NOMO-1 (cell line): ENCODE measurements around the gene GLMP.
A peak's percentile ranks its signal among the peaks of the same experiment; 100 is the strongest.

ENCODE experiments used
- DNase-seq, 2 experiments: peaks; one replicate each; lab custom pipeline; 2025; ENCODE audit not compliant: unreplicated experiment in 2 of 2; lab: John Stamatoyannopoulos, UW

GLMP gene

DNA sequence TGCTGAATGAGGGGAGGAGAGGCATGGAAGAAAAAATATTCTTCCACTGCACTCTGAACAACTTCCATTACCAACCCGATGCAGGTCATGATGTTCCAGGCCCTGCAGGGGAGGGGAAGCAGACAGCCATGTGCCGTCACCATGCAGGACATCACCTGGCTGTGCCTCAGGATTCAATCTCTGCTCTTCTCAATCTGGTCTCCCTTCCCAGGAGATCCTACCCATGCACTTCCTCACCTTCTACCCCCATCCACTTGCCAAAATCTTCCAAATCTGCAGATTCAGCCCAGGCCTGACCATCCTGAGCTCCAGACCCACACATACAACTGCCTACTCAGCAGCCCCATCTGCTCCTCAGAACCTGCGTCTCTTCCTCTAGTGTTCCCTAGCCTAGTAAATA lies 41.8 kb downstream of the GLMP start:
- DNase-seq = no peak

DNA sequence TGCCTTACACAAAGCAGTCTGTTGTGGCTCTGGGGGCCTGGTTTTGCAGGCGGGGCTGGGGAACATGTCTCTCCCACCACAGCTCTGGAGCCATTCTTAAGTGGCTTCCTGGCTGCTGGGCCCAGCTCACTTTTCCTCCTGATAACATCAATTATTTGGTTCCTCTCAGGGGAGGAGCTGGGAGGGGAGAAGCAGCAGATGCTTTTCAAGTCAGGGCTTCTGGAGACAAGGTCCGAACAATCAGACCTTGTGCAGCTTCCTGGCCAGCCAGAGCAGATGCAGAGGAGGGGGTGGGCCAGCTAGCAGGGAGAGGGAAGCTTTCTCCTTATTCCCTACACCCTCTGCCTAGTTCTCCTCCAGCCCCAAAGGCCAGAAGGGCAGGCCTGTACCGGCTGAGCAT lies 44.0 kb downstream of the GLMP start:
- no peak for DNase-seq

- no peak for DNase-seq
Measured at GRCh38 chr1:156249593-156249992, 45.9 kb downstream of the GLMP start.

DNA sequence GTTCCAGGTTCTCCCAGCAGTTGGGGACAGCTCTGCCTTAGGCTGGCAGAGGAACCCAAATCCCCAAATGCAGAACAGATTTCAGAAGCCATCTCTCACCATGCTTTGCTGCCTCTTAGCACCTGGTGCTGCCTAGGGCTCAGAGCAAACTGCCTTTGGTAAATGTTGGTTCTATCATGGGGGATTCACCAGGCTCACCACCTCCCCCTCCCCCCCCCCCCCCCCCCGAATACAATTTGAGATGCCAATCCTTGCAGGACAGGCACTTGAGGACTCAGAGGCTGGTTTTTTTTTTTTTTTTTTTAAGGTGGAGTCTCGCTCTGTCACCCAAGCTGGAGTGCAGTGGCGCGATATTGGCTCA lies 47.2 kb downstream of the GLMP start:
- no peak for DNase-seq

GRCh38 chr1:156247460-156248322 lies 47.8 kb downstream of the GLMP start, which contains the start of gene PAQR6:
PAQR6 (minus strand) TSS chr1:156248056; CDS start chr1:156246731, 1,325 bp downstream.
- no peak for DNase-seq

- DNase-seq = no peak
Measured at GRCh38 chr1:156246781-156247459, 48.6 kb downstream of the GLMP start.

- no peak for DNase-seq
Measured at GRCh38 chr1:156246241-156246780, 49.2 kb downstream of the GLMP start.

DNA sequence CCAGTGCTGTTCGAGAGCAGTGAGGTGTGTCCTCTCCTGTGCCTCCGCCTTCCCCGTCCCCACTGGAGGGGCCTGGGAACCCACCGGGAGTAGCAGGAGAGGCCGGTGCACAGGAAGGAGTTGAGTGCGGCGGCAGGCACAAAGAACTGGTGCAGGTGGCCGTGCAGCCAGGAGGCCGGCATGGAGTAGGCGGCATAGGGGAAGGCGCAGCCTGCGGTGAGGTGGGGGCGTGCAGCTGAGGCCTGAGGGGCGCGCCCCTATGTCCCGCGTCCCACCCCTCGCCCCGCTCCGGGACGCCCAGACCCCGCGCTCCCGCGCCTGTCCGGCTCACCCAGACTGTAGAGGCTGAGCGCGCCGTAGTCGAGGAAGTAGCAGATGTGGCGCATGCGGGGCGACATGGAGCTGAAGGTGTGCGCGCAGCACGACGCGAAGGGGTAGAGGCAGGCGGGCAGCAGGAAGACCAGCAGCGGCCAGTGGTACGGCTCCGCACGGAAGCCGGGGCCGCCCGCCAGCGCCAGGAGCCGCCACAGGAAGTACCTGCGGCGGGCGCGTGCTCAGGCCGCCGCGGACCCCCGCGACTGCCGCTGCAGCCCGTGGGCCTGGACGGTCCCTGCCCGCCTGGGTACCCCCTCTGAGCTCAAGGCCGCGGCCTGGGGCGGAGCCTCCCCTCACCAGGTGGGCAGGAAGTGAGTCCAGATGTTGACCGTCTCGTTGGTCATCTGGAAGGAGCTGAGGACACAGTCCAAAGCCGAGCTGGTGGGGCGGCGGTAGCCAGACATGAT lies 49.8 kb downstream of the GLMP start:
- DNase-seq = peak; percentile 32 to 63

DNA sequence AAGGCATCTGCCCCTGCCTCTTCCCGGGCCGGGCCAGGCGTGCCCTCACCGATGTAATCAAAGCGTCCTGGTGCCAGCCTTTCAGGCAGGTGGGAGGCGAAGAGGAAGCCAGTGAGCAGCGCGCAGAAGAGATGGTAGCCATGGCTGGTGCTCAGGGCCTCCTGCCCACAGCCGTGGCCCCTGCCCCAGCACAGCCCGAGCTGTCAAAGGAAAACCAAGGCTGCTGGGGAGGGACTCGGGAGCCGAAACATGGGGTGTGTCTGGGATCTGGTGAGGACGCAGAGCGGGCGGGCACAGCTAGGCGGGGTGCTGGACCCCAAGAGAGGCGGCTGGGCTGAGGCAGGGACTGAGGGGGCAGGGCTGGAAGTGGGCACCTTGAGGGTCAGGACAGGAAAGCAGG lies 50.8 kb downstream of the GLMP start:
- DNase-seq = no peak

GRCh38 chr1:156244126-156244525 lies 51.4 kb downstream of the GLMP start:
- DNase-seq = no peak

- no peak for DNase-seq
Measured at GRCh38 chr1:156242738-156243137, 52.7 kb downstream of the GLMP start.
